Heart left ventricle (tissue), 16 donors: Measurements from ENCODE around the gene IL17RC. TPM values are rescaled to one million over a fixed set of nuclear protein-coding genes. Genes with fewer than 3 reads are reported as not detected.
A peak's percentile ranks its signal among the peaks of the same experiment; 100 is the strongest.
"Not testable (repeated sequence)": the region's sequence is repeated elsewhere in the genome, so short reads cannot be mapped to it uniquely, and the experiment has no call there.

Source experiments
- ATAC-seq, 4 donors: fragments of 200-7000 bp; cut with Tn5 transposase; one replicate each; pipeline ENCODE4 v1.9.1; 2020 to 2022; ENCODE audit warnings: moderate library complexity in 4 of 4, mild to moderate bottlenecking in 3 of 4, moderate number of reproducible peaks in 1 of 4
- DNase-seq, 5 donors: peaks; one replicate each; pipeline ENCODE4 v3.0.0-alpha.2; 2020
- H3K27ac ChIP-seq, 12 donors: fragments of 200-600 bp; sonication (generic) in 4 of 12; one replicate each; pipeline versions ENCODE4 v1.5.0 to v1.8.0; 2016 to 2022; ENCODE audit warnings: mild to moderate bottlenecking in 2 of 12
- H3K27me3 ChIP-seq, 9 donors: fragments of 200-600 bp; sonication (generic) in 2 of 9; one replicate each; pipeline versions ENCODE4 v1.5.1 to v1.8.0; 2016 to 2022; ENCODE audit warnings: mild to moderate bottlenecking in 3 of 9
- H3K36me3 ChIP-seq, 9 donors: fragments of 200-600 bp; sonication (generic) in 2 of 9; one replicate each; pipeline versions ENCODE4 v1.5.0 to v1.8.0; 2018 to 2022; ENCODE audit warnings: mild to moderate bottlenecking in 2 of 9
- H3K4me1 ChIP-seq, 12 donors: fragments of 200-600 bp; sonication (generic) in 4 of 12; one replicate each; pipeline versions ENCODE4 v1.5.0 to v1.8.0; 2016 to 2022; ENCODE audit warnings: mild to moderate bottlenecking in 3 of 12
- H3K4me3 ChIP-seq, 12 donors: fragments of 200-600 bp; sonication (generic) in 4 of 12; one replicate each; pipeline versions ENCODE4 v1.5.0 to v1.8.0; 2017 to 2022; ENCODE audit warnings: mild to moderate bottlenecking in 9 of 12, moderate library complexity in 4 of 12
- H3K9me3 ChIP-seq, 12 donors: fragments of 200-600 bp; sonication (generic) in 4 of 12; one replicate each; pipeline versions ENCODE4 v1.5.0 to v1.8.0; 2016 to 2022; ENCODE audit warnings: mild to moderate bottlenecking in 1 of 12
- CTCF ChIP-seq, 12 donors: fragments of 200-600 bp; sonication (generic) in 4 of 12; IDR thresholded peaks; one replicate each; pipeline versions ENCODE4 v1.5.0 to v1.8.0; 2018 to 2022; ENCODE audit warnings: antibody characterized with exemption in 12 of 12, mild to moderate bottlenecking in 5 of 12
- POLR2A ChIP-seq, 2 donors: fragments of 450-650 bp; IDR thresholded peaks; one replicate each; pipeline ENCODE4 v1.6.1; 2017; ENCODE audit warnings: antibody characterized with exemption in 2 of 2, mild to moderate bottlenecking in 2 of 2, moderate library complexity in 2 of 2
- WGBS, 4 donors: extraction: QIAGEN DNeasy Blood & Tissue Kit in 2 of 4; methylation state at CpG; one replicate each; pipeline versions ENCODE4 v1.1.5 to v1.1.7; 2013 to 2018; 5-methylcytosine and 5-hydroxymethylcytosine counted together
- intact Hi-C, 10 donors: fragments of 100-400 bp; cut with DNase I; formaldehyde crosslinking; loops; one replicate each; pipeline versions ENCODE4 v1.11.1 to v1.14.2; 2022
- polyA plus RNA-seq, 2 donors: library from polyadenylated mRNA; stranded (reverse); fragments of 200-250 nt; gene quantifications; one replicate each; pipeline ENCODE4 v1.2.3, GENCODE V29; 2013
- total RNA-seq, 9 donors: library from RNA; depleted of rRNA in 2 of 9; stranded (reverse); fragments of >200 nt in 2 of 9; fragmentation: NEBNext Ultra II Directional in 3 of 9; extraction: Animal tissue kit (Norgen Biotek cat#: 25700) in 3 of 9; gene quantifications; one replicate each; pipeline versions ENCODE4 v1.1.0 to v1.2.4, GENCODE V29; 2016 to 2023
- donor health status: ischemic (EF 13 %, LVEDD 7.1; RV severe dilation, severe dysfunction).
- donor health status: healthy with polysubstance abuse.
- donor health status: DM: no; HTN: yes; CAD: no.
- donor health status: DM: no; HTN: no; CAD: no.
- donor health status: ischemic (EF 25% LVEDD 6.9; RV normal size, moderate dysfunction).
- donor health status: ischemic (EF 25% LVEDD 5.7; RV mildly dilated, moderate dysfunction).
- donor health status: healthy.
- donor health status: DM: yes; HTN: yes; CAD: no.
- donor health status: ischemic (EF 35%, LVEDD 5.7; RV mildly dilated, moderate dysfunction).
- donor health status: nonischemic (EF 11% LVEDD 7.7; RV severe dilation, severe dysfunction).
- donor health status: DM: yes; HTN: yes; CAD: no.
- donor health status: PGD.
- donor health status: ischemic (EF 29% LVEDD 5.4; RV normal size, mild dysfunction).
- donor health status: nonischemic (EF 23%, LVEDD 6.1; RV moderate dilation, normal function).

Gene IL17RC
- total and polyA plus RNA-seq, 11 donors = 20.6 to 45.3 (median 30.9) TPM

GRCh38 chr3:9893739-9894138 is 23.2 kb upstream of the IL17RC start:
- 83 to 96% (median 88%) methylated on average over 1 of the region's 1 CpG for WGBS, 4 donors
- no peak for TF ChIP-seq CTCF (IDR thresholded peaks at IDR 0.05)
- TF ChIP-seq POLR2A (IDR thresholded peaks at IDR 0.05) = no peak
- H3K4me3 ChIP-seq = no peak overlapping the region
- intact Hi-C loops = loop anchor here in 1 of 10 donors (2.0 kb wide), 1 partner anchor 21 kb away; no protein-coding TSS in a partner anchor
- no peak for ATAC-seq
- no peak for DNase-seq
- H3K27ac ChIP-seq = peak overlapping the region in 1 of 12 donors; percentile 32
- H3K9me3 ChIP-seq = no peaks in the 10 kb centered on the region
- no peaks in the 10 kb centered on the region for H3K27me3 ChIP-seq
- peaks cover 0 to 31% (median 13%) of the 10 kb centered on the region in 12 donors for H3K4me1 ChIP-seq
- peaks cover 0 to 24% (median 13%) of the 10 kb centered on the region in 9 donors for H3K36me3 ChIP-seq

- ATAC-seq, H3K9me3 ChIP-seq, DNase-seq, H3K4me3 ChIP-seq, intact Hi-C loops, H3K27me3 ChIP-seq, H3K27ac ChIP-seq: not testable (repeated sequence)
- Histone ChIP-seq H3K36me3 (peaks cover 0 to 24% (median 13%) of the 10 kb centered on the region in 9 donors), H3K4me1 (peaks cover 0 to 28% (median 10%) of the 10 kb centered on the region in 12 donors)
- WGBS, 4 donors = 89 to 97% (median 95%) methylated on average over 3 of the region's 3 CpGs
Measured at GRCh38 chr3:9895715-9896114, 21.2 kb upstream of the IL17RC start.

- H3K36me3 ChIP-seq = peaks cover 0 to 24% (median 13%) of the 10 kb centered on the region in 9 donors
- DNase-seq, H3K27me3 ChIP-seq, intact Hi-C loops, H3K9me3 ChIP-seq, H3K4me3 ChIP-seq, ATAC-seq: not testable (repeated sequence)
- peak overlapping the region in 1 of 12 donors; percentile 26 for H3K27ac ChIP-seq
- peaks cover 0 to 20% (median under 1%) of the 10 kb centered on the region in 12 donors for H3K4me1 ChIP-seq
- 82 to 97% (median 96%) methylated on average over 9 to 10 of the region's 10 CpGs for WGBS, 4 donors
Measured at GRCh38 chr3:9896755-9897407, 20.0 kb upstream of the IL17RC start.

- intact Hi-C loops = no loop called here
- Histone ChIP-seq H3K36me3 (peaks cover 0 to 19% (median 13%) of the 10 kb centered on the region in 9 donors), H3K4me3 (no peak overlapping the region), H3K27me3 (no peaks in the 10 kb centered on the region), H3K27ac (peak overlapping the region in 1 of 12 donors; percentile 26), H3K4me1 (peaks cover 0 to 27% (median 0%) of the 10 kb centered on the region in 12 donors), H3K9me3 (no peaks in the 10 kb centered on the region)
- ATAC-seq = peak in 2 of 4 donors; percentile 22 to 26
- WGBS, 4 donors = 47 to 67% (median 61%) methylated on average over 4 of the region's 4 CpGs
- no peak for DNase-seq
- TF ChIP-seq POLR2A (IDR thresholded peaks at IDR 0.05) = no peak
Measured at GRCh38 chr3:9897408-9898372, 19.2 kb upstream of the IL17RC start.

- no peak overlapping the region for H3K4me3 ChIP-seq
- intact Hi-C loops = no loop called here
- no peak overlapping the region for H3K27ac ChIP-seq
- peaks cover 0 to 29% (median 7%) of the 10 kb centered on the region in 12 donors for H3K4me1 ChIP-seq
- H3K27me3 ChIP-seq = no peaks in the 10 kb centered on the region
- peaks cover 0 to 10% (median 4%) of the 10 kb centered on the region in 9 donors for H3K36me3 ChIP-seq
- DNase-seq (no peak), ATAC-seq (peak in 1 of 4 donors; percentile 23)
- 83 to 90% (median 85%) methylated on average over 8 of the region's 8 CpGs for WGBS, 4 donors
- H3K9me3 ChIP-seq = no peaks in the 10 kb centered on the region
- TF ChIP-seq CTCF (IDR thresholded peaks at IDR 0.05) = no peak
- no peak for TF ChIP-seq POLR2A (IDR thresholded peaks at IDR 0.05)
Measured at GRCh38 chr3:9898467-9899241, 18.2 kb upstream of the IL17RC start.
